ENCODE results near the gene MAGI2.
"Not testable (repeated sequence)": the region's sequence is repeated elsewhere in the genome, so short reads cannot be mapped to it uniquely, and the experiment has no call there.

Gene MAGI2

DNA sequence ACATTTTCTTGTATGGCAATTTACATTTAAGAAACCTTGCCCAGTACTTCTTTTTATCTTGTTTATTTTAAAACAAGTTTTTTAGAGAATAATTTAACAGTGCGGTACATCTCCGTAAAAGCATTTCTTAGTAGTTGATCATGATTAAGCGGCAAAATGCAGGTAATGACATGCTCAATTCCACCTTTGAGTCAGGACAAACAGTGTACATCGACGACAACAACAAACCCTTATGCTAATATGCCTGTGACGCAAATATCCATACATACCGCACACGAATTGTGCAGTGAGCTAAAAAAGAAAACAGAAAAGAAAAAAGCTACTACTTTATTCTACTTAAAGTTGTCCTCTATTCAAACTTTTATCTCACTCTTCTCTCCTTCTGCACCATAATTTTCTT is 1.9 kb downstream of the MAGI2 start:
- no peak for DNase-seq (ENCODE audit: low read depth in 2 of 2)

DNA sequence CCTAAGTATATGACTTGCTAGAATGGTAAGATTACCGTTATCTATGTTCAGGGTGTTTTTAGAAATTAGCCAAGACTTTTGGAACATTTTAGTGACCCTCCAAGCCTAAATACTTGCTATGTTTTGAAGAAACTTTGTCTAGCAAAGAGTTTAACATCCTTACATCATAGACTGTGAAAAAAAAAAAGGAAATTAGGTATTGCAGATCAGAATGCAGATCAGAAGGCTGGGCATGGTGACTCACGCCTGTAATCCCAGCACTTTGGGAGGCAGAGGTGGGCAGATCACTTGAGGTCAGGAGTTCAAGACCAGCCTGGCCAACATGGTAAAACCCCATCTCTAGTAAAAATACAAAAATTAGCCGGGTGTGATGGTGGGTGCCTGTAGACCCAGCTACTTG is 10.7 kb downstream of the MAGI2 start:
- DNase-seq (ENCODE audit: low read depth in 2 of 2): not testable (repeated sequence)

DNA sequence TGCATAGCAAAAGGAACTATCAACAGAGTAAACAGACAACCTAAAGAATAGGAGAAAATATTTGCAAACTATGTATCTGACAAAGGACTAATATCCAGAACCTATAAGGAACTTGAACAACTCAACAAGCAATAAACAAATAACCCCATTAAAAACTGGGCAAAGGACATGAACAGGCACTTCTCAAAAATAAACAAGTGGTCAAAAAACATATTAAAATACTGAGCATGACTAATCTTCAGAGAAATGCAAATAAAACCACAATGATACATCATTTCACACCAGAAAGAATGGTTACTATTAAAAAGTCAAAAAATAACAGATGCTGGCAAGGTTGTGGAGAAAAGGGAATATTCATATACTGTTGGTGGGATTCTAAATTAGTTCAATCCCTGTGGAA is 17.1 kb downstream of the MAGI2 start:
- no peak for DNase-seq (ENCODE audit: low read depth in 2 of 2)

DNA sequence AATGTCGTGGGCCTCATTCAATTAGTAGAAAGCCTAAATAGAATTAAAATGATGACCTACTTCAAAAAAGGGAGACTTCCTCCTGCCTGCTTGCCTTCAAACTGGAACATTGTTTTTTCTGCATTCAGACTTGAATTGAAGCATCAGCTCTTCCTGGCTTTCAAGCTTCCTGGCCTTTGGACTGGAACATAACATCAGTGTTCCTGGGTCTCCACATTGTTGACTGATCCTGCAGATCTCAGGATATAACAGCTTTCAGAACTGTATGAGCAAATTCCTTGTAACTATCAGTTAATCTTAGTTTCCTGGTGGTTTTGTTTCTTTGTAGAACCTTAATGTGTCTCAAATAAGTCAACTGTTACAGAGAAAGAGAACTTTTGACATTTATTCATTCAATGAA is 18.6 kb downstream of the MAGI2 start:
- DNase-seq (ENCODE audit: low read depth in 2 of 2): no peak

DNA sequence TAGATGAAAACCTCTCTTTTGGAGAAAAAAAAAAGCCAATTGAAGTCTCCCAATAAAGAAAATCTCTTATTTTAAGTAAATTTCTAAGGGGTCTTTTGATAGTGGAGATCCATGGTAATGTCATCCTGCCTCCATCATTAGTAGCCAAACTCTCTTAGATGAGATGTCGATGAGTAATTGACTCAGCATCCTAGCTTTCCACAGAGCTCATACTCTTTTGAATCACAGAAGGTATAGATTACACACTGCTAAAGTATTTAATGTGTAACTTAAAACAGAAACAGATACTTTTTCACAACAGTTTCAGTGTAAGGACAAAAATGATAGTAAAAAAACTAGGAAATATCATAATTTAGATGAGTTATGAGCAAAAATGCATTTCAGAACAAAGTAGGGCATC is 19.4 kb downstream of the MAGI2 start:
- no peak for DNase-seq (ENCODE audit: low read depth in 2 of 2)

DNA sequence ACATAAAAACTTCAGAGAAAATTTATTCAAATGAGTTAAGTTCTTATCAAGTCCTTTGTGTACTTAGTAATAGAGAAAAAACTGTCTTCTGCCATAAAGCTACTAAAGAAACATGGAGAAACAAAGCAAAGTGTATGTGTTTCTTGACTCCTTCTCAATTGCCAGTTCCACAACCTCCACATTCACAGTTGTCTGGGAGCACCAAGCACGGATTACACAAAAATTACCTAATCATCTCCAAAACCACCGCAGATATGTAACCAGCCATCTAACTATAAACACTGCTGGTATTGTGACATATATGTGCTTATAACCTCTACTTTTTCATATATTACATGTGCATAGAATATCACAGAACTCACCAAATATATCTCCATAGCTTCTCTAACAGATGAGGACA is 23.1 kb downstream of the MAGI2 start:
- DNase-seq (ENCODE audit: low read depth in 2 of 2): no peak

DNA sequence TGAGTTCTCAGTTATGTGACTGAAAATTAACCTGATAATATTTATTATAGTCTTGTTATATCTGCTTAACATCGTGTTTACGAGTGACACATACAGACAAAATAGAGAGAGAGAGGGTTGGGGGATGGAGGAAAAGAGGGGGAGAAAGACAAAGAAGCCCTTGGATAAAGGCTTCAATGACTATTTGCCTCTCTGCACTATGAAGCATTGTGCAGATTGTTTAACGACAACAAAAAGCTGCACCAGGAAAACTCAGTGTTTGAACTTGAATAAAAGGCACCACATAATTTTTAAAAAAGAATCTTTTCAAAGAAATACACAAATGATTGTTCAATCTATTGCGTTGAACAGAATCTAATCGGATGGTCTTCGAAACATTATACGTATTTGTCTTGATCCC is 27.8 kb downstream of the MAGI2 start:
- no peak for DNase-seq (ENCODE audit: low read depth in 2 of 2)

DNA sequence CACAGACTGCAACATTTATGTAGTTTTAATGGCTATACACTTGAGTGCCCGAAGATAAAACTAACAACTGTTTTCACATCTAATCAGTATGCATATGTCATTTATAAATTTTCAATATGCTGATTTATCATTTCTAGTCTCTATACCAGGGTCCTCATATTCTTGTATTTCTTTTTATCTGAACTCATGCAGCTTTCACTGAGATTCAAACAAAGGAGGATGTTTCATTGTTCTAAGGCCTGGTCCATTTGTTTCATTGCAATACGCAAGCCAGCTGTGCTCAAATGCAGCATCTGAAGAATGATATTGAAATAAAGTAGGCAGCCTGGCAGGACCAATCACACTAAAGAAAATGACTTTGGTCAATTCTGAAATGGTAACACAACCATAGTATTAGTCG is 31.7 kb downstream of the MAGI2 start:
- DNase-seq (ENCODE audit: low read depth in 2 of 2): no peak

DNA sequence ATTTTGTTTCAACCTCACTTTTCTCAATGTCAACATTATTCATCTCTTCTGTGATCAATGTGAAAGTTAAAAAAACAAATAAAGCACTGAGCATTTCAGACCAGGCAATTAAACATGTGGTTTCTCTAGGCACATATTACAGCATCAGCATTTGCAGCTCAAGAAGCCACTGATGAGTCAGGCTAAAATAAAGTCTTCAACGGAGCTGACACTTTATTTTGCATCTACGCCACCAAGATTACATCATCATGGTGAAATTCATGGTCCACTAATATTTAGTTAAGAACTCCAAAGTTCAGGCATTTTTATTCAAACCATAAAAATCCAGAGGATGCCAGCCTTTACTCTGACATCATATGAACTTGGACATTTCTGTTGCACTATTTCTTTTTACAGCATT is 33.0 kb downstream of the MAGI2 start:
- DNase-seq (ENCODE audit: low read depth in 2 of 2): no peak

DNA sequence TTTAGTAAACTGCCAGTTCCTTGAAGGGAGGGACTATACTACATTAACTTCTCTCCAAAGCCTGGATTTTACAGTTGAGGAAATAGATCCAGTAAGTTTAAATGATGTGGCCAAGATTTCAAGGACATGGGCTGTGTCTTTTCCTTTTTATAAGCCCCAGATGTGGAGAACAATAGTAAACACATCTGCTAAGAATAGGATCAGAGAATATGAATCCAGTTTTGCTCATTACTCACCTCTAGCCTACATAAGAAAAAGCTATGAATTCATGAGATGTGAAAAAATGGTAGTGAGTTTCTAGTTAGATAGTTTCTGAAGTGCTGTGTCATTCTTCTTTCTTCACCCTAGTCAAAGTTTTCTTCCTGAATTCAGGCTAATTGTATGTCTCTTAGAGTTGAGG is 38.6 kb downstream of the MAGI2 start:
- no peak for DNase-seq (ENCODE audit: low read depth in 2 of 2)

DNA sequence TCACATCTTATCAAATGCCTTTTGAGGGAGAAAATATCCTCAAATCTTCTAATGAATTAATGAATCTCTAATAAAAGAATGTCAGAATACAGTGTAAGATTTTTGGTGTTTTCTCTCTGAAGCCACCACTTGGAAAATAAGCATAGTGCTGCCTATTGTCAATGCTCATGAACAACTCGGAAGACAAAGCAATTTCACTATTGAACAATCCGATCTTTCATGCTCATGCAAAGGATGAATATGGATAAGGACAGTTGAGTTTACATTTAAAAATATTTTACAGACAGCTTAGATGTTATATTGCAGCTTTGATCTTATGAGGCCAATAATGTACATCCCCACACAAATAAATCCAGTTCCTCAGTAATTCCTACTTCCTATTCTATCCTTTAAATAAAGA is 40.6 kb downstream of the MAGI2 start:
- DNase-seq (ENCODE audit: low read depth in 2 of 2): no peak

DNA sequence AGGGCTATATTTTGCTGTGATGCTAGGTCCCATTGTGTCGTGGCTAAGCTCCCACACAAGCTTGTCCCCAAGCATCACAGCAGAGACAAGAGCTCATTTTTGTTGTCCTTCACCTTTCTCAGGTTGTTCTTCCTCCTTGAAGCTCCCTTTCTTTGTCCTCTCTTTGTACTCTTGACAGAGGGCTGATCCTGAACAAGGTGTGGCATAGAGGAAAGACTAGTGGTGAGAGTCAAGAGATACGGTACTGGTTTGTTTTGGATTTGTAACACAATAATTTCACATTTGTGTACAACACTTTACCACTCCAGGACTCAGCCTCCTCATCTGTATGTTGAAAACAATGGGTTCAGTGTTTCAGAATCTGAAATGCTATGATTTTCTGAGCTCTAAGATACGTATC is 41.0 kb downstream of the MAGI2 start:
- DNase-seq (ENCODE audit: low read depth in 2 of 2): no peak

DNA sequence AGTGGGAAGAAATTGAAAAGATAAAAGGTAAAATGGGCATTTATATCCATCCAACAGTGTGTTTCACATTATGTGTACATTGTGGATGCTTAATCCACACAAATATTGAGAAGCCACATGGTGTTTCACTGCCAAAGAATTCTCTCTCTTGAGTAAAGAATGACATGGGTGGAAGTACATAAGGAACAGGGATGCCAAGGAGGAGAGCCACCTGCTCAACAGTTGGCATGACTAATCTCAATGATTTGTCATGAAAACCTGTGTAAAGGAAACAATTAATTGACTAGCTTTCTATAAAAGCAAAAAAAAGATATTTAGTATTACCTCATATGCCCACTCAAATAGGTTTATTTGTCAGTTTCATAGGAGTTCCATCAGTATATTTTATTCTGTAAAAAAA is 43.1 kb downstream of the MAGI2 start:
- no peak for DNase-seq (ENCODE audit: low read depth in 2 of 2)

DNA sequence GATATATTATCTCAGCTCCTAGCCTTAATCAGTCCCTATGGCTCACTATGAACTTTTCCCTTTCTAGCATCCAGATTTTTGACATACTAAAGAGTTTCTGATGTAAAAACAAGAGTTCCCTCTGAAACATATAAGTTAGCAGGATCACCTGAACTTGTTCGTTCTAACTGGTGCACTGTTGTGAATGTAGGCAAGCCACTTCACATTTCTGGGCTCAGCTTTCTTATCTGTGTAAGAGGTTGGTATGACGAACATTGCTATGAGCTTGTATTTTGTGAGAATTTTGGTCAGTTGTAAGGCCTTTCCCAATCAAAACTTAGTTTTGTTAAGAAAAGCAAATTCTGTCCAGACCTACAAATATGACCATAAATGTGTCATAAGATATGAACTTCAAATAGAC is 46.1 kb downstream of the MAGI2 start:
- DNase-seq (ENCODE audit: low read depth in 2 of 2): no peak

DNA sequence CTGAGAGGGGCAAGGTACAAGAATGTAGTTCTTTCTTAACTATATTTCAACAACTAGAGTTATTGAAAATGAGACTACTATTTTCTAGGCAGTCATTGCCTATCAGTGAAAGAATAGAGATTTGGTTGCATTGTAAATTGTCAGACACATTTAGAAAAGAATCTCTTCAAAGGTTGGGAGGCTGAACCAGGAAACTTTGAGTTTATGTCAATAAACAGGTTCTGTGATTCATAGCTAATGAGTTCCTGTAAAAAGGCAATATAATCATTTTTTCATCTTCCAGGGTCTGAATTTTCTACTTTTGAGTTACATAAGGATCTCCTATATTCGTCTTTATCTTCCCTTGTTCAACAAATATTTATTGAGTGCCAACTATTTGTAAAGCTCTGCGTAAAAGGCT is 47.1 kb downstream of the MAGI2 start:
- no peak for DNase-seq (ENCODE audit: low read depth in 2 of 2)

DNA sequence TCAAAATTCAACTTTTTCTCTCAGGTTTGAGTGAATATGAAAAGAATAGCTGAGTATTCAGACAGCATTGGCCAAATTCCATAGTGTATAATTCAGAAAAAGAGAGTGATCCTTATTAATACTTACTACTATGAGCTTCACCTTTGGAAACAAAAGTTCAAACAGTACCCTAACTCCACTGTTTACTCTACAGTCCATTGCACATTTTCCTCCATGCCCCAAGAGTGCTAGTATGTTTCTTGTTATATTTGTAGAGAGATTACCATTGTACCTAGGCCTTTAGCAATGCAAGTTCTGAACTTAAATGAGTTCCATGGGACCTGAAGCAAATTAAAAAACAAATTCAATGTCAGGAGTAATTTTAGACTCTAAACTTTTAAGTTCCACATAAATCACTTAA is 48.1 kb downstream of the MAGI2 start:
- no peak for DNase-seq (ENCODE audit: low read depth in 2 of 2)

DNA sequence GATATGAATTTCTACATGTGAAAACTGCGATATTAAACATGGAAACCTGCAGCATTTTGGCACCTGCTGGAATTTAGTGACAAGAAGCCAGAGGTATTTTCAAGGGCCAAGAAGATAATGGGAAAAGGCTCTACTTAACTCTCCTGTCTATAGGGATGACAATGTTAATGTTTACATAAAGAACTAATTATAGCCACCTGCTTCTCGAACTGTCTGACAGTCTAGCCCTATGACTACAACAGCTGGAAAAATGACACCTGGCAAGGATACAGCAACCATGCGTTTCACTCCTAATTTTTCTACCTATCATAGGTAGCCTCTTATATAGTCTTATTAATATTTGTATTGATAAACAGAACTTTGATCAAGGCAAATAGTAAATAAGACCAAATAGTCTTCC is 49.6 kb downstream of the MAGI2 start:
- DNase-seq (ENCODE audit: low read depth in 2 of 2): no peak

DNA sequence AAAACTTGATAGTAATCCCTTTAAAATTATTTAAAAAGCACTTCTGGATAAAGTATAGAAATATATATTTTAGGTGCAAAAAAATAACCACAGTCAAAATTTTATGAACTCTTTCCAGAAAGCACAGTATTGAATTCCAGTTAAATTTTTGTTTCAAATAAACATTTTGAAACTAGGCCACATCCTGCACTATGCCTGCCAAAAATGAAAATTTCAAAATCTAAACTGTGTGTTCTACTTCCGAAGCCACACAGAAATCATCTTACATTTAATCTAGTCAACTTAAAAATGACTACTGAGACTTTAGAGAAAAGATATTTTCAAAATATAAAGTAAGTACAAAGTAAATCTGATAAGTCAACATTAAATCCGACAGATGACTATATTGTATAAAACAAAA is 50.0 kb downstream of the MAGI2 start:
- no peak for DNase-seq (ENCODE audit: low read depth in 2 of 2)

DNA sequence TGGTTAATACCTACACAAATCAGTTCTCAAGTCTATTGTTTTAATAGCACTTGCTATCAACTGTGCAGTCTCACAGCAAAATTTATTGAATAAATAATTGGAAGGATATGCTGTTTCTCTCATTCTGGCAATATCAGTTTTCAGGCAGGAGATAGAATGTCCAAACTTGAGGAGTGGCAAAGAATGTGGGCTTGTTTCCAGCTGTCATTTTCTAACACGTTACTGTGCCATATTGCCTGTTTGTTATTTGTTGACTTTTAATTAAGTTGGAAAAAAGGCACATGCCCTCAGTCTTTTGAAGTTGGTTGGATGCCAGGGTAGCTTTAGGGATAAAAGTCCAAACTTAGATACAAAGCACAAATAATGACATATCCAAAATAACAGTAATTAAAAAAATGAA is 52.2 kb downstream of the MAGI2 start:
- DNase-seq (ENCODE audit: low read depth in 2 of 2): no peak

DNA sequence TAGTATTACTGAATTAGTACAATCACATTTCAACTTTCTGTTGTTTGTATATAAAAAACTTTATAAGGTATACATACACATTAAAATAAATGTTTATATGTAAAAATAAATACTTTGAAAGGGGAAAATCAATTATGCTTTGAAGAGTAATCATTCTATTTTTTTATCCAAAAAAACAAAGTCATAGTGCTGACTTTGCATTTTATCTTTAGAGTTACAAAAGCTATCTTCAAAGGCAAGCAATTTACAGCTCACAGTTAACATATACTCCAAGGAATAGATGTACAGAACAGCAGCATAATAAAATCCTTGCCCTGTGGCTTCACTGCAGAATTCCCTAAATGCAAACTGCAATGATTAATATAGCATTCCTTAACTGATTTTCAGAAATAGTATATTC is 53.2 kb downstream of the MAGI2 start:
- DNase-seq (ENCODE audit: low read depth in 2 of 2): no peak

DNA sequence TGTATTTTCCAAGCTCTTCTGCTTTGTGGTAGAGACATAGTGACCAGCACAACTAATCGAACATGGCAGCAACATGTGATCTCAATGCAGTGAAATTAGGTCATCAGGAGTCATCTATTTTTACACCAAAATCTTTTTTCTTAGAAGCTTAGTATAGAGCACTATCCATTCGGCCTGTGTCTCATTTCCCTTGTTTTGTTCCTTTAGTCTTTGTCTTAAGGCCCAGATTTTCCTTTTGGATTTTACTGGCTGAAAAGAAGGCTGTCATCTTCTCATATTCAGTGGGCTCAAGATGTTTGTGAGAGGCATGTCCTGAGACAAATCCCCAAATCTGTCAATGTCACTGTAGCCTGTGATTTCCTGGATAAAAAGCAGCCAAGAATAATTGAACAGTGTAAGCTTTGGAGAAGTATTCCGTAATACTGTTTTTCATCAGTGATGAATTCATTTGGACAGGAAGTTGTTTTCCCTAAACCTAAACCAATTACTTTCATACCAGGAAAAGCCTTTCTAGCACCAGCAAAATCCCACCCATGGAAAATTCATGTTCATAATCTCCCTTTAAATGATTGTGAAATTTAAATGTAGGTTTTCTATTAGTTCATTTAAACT is 55.2 kb downstream of the MAGI2 start:
- DNase-seq (ENCODE audit: low read depth in 2 of 2): no peak

DNA sequence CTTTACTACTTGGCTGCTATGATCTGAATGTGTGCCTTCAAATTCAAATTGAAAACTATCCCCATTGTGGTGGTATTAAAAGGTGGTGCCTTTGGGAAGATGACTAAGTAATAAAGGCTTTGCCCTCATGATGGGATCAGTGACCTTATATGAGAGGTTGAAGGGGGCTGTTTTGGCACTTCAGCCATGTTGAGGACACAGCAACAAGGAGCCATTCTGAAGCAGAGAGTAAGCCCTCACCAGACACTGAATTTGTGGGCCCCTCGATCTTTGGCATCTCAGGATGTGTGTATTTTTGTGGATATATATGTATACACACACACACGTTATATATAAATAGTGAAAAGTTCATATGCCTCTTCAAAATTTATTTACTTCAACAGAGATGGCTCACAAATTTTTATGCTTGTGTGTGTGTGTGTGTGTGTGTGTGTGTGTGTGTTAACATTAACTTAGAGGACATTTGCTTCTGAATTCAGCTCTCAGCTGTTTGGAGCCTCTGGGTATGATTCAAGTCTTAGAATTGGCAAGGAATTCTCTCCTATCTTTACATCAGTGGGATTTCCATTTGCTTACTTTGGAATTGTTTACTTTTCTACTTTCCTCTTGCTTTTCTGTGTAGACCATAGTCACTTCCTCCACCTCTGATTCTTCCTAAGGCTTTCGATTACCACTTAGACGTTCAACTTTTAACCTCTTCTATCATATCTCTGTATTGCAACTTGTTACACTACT is 66.6 kb downstream of the MAGI2 start:
- DNase-seq (ENCODE audit: low read depth in 2 of 2): no peak

DNA sequence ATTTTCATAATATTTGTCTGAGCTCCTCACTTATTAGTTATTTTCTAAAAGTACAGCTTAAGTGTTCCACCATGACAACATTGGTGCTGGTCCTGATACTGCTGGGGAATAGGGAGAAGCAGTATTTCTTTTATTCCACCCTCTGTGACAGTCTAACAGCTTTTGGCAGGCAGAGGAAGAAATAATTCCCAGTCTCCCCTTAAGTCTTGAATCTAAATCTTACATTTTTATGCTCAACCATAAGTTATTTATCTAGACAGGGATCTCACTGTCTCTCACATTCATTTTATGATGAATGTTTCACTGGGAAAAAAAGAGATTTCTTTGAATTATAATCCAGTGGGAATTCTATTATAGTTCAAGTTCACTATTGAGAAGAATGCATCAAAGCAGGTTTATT is 71.5 kb downstream of the MAGI2 start:
- DNase-seq (ENCODE audit: low read depth in 2 of 2): no peak

DNA sequence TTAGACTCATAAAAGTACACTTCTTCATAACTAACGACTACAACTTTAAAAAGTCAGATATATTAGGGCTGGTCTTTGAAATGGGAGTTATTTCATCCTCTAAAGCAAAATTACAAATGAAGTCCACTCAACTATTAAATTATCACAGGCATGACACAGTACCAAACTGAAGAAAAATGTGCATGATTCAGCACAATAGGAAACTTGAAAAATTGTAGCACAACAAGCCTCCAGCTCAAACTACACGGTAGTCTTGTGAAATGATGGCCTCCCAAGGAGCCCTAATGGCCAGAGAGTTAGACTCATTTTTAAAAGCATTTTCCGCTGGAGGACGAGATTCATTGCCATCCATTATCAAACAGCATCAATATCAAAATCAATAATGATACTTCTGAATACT is 76.4 kb downstream of the MAGI2 start:
- no peak for DNase-seq (ENCODE audit: low read depth in 2 of 2)

Data from stimulated activated CD4-positive, alpha-beta T cell treated with anti-CD3 and anti-CD28 coated beads, Interleukin-15, amount 100 ng/mL, for 48 hours (primary cell).